ENCODE results near the gene RYR2.

The RYR2 gene

GRCh38 chr1:237478842-237479241 is 436.9 kb downstream of the RYR2 start:
- no peak for DNase-seq (ENCODE audit: low spot score)
- no peak for TF ChIP-seq CTCF (IDR thresholded peaks at IDR 0.05; ENCODE audit: extremely low read depth, missing control alignments)

- no peak for TF ChIP-seq CTCF (IDR thresholded peaks at IDR 0.05; ENCODE audit: extremely low read depth, missing control alignments)
- no peak for DNase-seq (ENCODE audit: low spot score)
These were observed 440.8 kb downstream of the RYR2 start for GRCh38 chr1:237482777-237483176.

- no peak for DNase-seq (ENCODE audit: low spot score)
- TF ChIP-seq CTCF (IDR thresholded peaks at IDR 0.05; ENCODE audit: extremely low read depth, missing control alignments), result no peak
These were observed 450.4 kb downstream of the RYR2 start for GRCh38 chr1:237492359-237492758.

GRCh38 chr1:237500566-237500965 is 458.6 kb downstream of the RYR2 start:
- DNase-seq (ENCODE audit: low spot score), result no peak
- TF ChIP-seq CTCF (IDR thresholded peaks at IDR 0.05; ENCODE audit: extremely low read depth, missing control alignments), result no peak

- no peak for TF ChIP-seq CTCF (IDR thresholded peaks at IDR 0.05; ENCODE audit: extremely low read depth, missing control alignments)
- DNase-seq (ENCODE audit: low spot score), result no peak
These were observed 461.3 kb downstream of the RYR2 start for GRCh38 chr1:237503292-237503691.

GRCh38 chr1:237507005-237507404 is 465.0 kb downstream of the RYR2 start:
- peak; percentile 8 for DNase-seq (ENCODE audit: low spot score)

GRCh38 chr1:237509748-237510147 is 467.8 kb downstream of the RYR2 start:
- DNase-seq (ENCODE audit: low spot score), result no peak
- no peak for TF ChIP-seq CTCF (IDR thresholded peaks at IDR 0.05; ENCODE audit: extremely low read depth, missing control alignments)

More at GRCh38 chr1:237507005-237507404, 465.0 kb downstream of the RYR2 start:
- no peak for TF ChIP-seq CTCF (IDR thresholded peaks at IDR 0.05; ENCODE audit: extremely low read depth, missing control alignments)
